Stimulated activated memory B cell treated with anti-CD40 and anti-IgM and Interleukin-4, amounts not matched to agents 10 μg/mL and 1 μg/mL and 100 μg/mL, for 72 hours (primary cell): Measurements from ENCODE around the gene ZBTB40.

ENCODE experiments used
- ATAC-seq: fragments of 150-1000 bp; cut with Tn5 transposase; 2 replicates; pipeline ENCODE4 v1.10.0; 2021
- H3K27ac Mint-ChIP-seq: one replicate; pipeline ENCODE4 v1.8.0; 2022; ENCODE audit warnings: mild to moderate bottlenecking, mixed read lengths
- H3K27me3 Mint-ChIP-seq: one replicate; pipeline ENCODE4 v1.8.0; 2022; ENCODE audit warnings: mixed read lengths
- H3K36me3 Mint-ChIP-seq: one replicate; pipeline ENCODE4 v1.8.0; 2022; ENCODE audit warnings: mixed read lengths
- H3K4me1 Mint-ChIP-seq: one replicate; pipeline ENCODE4 v1.8.0; 2022; ENCODE audit warnings: mixed read lengths
- H3K4me3 Mint-ChIP-seq: one replicate; pipeline ENCODE4 v1.8.0; 2022; ENCODE audit warnings: mild to moderate bottlenecking, moderate library complexity, mixed read lengths
- H3K9me3 Mint-ChIP-seq: one replicate; pipeline ENCODE4 v1.8.0; 2022; ENCODE audit warnings: mixed read lengths

Gene ZBTB40

DNA sequence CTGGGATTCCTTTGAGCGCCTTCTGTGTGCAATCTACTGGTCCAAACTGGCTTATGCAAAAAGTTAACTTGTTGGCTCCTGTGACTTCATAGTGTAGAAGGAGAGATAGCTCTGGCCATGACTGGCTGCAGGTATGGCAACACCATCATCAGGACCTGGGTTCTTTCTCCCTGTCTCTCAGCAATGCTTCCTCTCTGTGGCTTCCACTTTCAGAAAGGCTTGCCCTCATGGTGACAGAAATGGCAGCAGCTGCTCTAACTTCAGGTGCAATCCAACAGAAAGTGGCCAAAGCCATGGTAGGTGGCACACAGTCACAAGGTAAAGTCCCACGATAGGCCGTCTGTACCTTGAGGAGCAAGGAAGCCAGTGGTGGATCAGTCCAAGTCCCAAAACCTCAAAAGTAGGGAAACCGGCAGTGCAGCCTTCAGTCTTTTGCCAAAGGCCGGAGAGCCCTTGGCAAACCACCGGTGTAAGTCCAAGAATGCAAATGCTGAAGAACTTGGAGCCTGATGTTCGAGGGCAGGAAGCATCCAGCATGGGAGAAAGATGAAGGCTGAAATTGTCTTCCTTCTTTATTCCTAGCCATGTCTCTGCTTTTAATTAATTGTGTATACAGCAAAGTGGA is 45.0 kb downstream of the ZBTB40 start:
- no peak overlapping the region for H3K4me3 Mint-ChIP-seq
- no peak overlapping the region for H3K27ac Mint-ChIP-seq
- no peak for ATAC-seq
- H3K4me1 Mint-ChIP-seq, result peaks cover 11% of the 10 kb centered on the region
- no peaks in the 10 kb centered on the region for H3K27me3 Mint-ChIP-seq
- H3K9me3 Mint-ChIP-seq, result no peaks in the 10 kb centered on the region
- H3K36me3 Mint-ChIP-seq, result peaks cover 55% of the 10 kb centered on the region

DNA sequence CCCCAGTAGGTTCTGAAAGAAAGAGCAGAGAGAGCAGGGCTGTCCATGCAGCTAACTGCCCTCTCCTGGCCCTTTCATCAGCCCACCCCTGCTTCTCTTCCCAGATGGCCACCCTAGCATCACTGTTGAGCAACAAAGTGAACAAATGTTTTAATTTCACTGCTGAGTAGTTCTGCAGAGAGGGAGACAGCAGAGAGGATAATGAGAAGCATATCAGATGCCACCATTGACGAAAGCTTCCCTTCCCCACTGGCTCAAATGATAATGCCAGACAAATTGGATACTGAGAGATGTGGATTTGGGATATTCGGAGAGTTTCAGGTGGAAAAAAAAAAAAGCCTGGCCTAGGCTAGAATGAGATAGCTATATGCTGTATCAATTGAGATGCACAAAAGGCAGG is 46.8 kb downstream of the ZBTB40 start:
- H3K4me3 Mint-ChIP-seq, result no peak overlapping the region
- no peaks in the 10 kb centered on the region for H3K9me3 Mint-ChIP-seq
- H3K27ac Mint-ChIP-seq, result no peak overlapping the region
- no peak for ATAC-seq
- H3K27me3 Mint-ChIP-seq, result no peaks in the 10 kb centered on the region
- H3K36me3 Mint-ChIP-seq, result peaks cover 42% of the 10 kb centered on the region
- peaks cover 8% of the 10 kb centered on the region for H3K4me1 Mint-ChIP-seq

DNA sequence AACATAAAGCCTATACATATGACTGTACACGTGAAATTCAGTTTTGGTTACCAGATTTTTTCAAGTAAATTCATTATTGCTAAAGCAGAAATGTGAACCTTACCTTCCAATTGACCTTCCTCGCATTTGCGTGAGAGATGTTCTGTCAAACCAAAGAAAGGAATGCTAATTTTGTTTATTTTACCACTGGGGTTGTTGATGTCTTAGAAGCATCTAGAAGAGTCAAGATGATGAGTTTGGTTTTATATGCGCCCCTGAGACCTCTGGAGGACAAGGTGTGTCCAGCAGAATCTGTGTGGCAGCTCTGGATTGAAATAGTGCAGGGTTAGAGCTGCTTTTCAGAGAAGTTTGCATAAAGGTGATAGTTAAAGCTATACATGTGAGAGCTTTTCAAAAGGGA is 48.4 kb downstream of the ZBTB40 start:
- peak overlapping the region; percentile 11 for H3K27ac Mint-ChIP-seq
- no peaks in the 10 kb centered on the region for H3K9me3 Mint-ChIP-seq
- peaks cover 34% of the 10 kb centered on the region for H3K36me3 Mint-ChIP-seq
- H3K4me3 Mint-ChIP-seq, result no peak overlapping the region
- peaks cover 5% of the 10 kb centered on the region for H3K4me1 Mint-ChIP-seq
- no peak for ATAC-seq
- no peaks in the 10 kb centered on the region for H3K27me3 Mint-ChIP-seq

DNA sequence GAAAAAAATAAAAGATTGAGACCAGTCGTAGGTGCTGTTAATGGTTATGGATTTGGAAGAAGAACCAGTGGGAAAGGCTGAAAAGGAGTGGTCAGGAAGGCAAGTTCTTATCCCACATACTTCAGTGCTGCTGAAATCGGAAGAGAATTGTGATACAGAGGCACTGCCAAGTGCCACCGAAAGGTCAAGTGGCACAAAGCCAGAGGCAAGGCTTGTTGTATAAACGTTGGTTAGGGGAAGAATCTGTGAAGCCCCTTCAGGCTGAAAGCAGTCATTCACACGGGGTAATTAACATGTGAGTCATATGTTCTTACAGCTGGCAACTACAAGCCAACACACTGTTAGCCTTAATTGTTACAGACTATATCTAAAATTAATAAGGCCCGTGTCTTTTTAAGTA is 48.8 kb downstream of the ZBTB40 start:
- peak overlapping the region; percentile 11 for H3K27ac Mint-ChIP-seq
- H3K4me1 Mint-ChIP-seq, result peaks cover 5% of the 10 kb centered on the region
- no peaks in the 10 kb centered on the region for H3K27me3 Mint-ChIP-seq
- H3K9me3 Mint-ChIP-seq, result no peaks in the 10 kb centered on the region
- no peak overlapping the region for H3K4me3 Mint-ChIP-seq
- ATAC-seq, result no peak
- peaks cover 36% of the 10 kb centered on the region for H3K36me3 Mint-ChIP-seq

GRCh38 chr1:22502202-22502601 is 50.6 kb downstream of the ZBTB40 start:
- Mint-ChIP-seq H3K27ac (no peak overlapping the region), H3K9me3 (no peaks in the 10 kb centered on the region)

GRCh38 chr1:22503721-22504410 is 52.2 kb downstream of the ZBTB40 start:
- Mint-ChIP-seq H3K36me3 (peaks cover 59% of the 10 kb centered on the region), H3K4me1 (peaks cover 5% of the 10 kb centered on the region), H3K4me3 (no peak overlapping the region), H3K27me3 (no peaks in the 10 kb centered on the region), H3K27ac (no peak overlapping the region), H3K9me3 (no peaks in the 10 kb centered on the region)
- no peak for ATAC-seq

More at GRCh38 chr1:22502202-22502601, 50.6 kb downstream of the ZBTB40 start:
- Mint-ChIP-seq H3K4me3 (no peak overlapping the region), H3K4me1 (peaks cover 5% of the 10 kb centered on the region), H3K27me3 (no peaks in the 10 kb centered on the region), H3K36me3 (peaks cover 43% of the 10 kb centered on the region)
- no peak for ATAC-seq

- Mint-ChIP-seq H3K36me3 (peaks cover 66% of the 10 kb centered on the region), H3K9me3 (no peaks in the 10 kb centered on the region), H3K27ac (no peak overlapping the region), H3K4me3 (no peak overlapping the region), H3K4me1 (no peaks in the 10 kb centered on the region), H3K27me3 (no peaks in the 10 kb centered on the region)
- ATAC-seq, result no peak
Measured at GRCh38 chr1:22506130-22506692, 54.6 kb downstream of the ZBTB40 start.

- Mint-ChIP-seq H3K36me3 (peaks cover 76% of the 10 kb centered on the region), H3K9me3 (no peaks in the 10 kb centered on the region), H3K27me3 (no peaks in the 10 kb centered on the region), H3K4me3 (no peak overlapping the region), H3K4me1 (no peaks in the 10 kb centered on the region), H3K27ac (no peak overlapping the region)
- ATAC-seq, result no peak
Measured at GRCh38 chr1:22507587-22507986, 55.9 kb downstream of the ZBTB40 start.

DNA sequence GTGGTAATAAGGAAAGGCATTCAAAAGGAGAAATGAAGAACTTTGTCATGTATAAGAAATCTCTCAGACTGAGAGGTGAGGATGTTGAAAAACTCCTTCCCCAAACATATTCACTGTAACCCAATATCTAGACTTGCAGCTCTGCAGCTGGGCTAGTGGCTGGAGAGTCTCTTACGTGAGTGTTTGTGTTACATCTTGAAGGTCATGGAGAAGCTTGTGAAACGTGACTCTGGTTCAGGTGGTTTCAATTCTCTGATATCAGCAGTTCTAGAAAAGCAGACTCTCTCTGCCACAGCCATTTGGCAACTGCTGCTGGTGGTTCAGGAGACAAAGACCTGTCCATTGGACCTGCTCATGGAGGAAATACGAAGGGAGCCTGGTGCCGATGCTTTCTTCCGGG is 56.7 kb downstream of the ZBTB40 start:
- no peak overlapping the region for H3K27ac Mint-ChIP-seq

GRCh38 chr1:22508991-22509390 is 57.3 kb downstream of the ZBTB40 start:
- no peak for ATAC-seq
- H3K36me3 Mint-ChIP-seq, result peaks cover 80% of the 10 kb centered on the region

More for the DNA sequence above, 56.7 kb downstream of the ZBTB40 start:
- H3K9me3 Mint-ChIP-seq, result no peaks in the 10 kb centered on the region
- H3K4me1 Mint-ChIP-seq, result no peaks in the 10 kb centered on the region
- H3K36me3 Mint-ChIP-seq, result peaks cover 82% of the 10 kb centered on the region
- no peaks in the 10 kb centered on the region for H3K27me3 Mint-ChIP-seq
- no peak overlapping the region for H3K4me3 Mint-ChIP-seq
- ATAC-seq, result no peak

GRCh38 chr1:22509815-22510214 is 58.2 kb downstream of the ZBTB40 start:
- Mint-ChIP-seq H3K9me3 (no peaks in the 10 kb centered on the region), H3K4me3 (no peak overlapping the region), H3K27me3 (no peaks in the 10 kb centered on the region), H3K4me1 (no peaks in the 10 kb centered on the region), H3K36me3 (peaks cover 86% of the 10 kb centered on the region), H3K27ac (no peak overlapping the region)
- no peak for ATAC-seq

More at GRCh38 chr1:22508991-22509390, 57.3 kb downstream of the ZBTB40 start:
- Mint-ChIP-seq H3K4me3 (no peak overlapping the region), H3K27ac (no peak overlapping the region), H3K4me1 (no peaks in the 10 kb centered on the region), H3K27me3 (no peaks in the 10 kb centered on the region), H3K9me3 (no peaks in the 10 kb centered on the region)

GRCh38 chr1:22512873-22513272 is 61.2 kb downstream of the ZBTB40 start:
- ATAC-seq, result no peak
- H3K36me3 Mint-ChIP-seq, result peaks cover 90% of the 10 kb centered on the region
- H3K4me3 Mint-ChIP-seq, result no peak overlapping the region
- no peaks in the 10 kb centered on the region for H3K9me3 Mint-ChIP-seq
- no peaks in the 10 kb centered on the region for H3K27me3 Mint-ChIP-seq
- no peak overlapping the region for H3K27ac Mint-ChIP-seq
- H3K4me1 Mint-ChIP-seq, result no peaks in the 10 kb centered on the region

GRCh38 chr1:22516906-22517571 is 65.4 kb downstream of the ZBTB40 start:
- H3K4me1 Mint-ChIP-seq, result no peaks in the 10 kb centered on the region
- no peak overlapping the region for H3K27ac Mint-ChIP-seq
- H3K4me3 Mint-ChIP-seq, result no peak overlapping the region
- ATAC-seq, result no peak
- no peaks in the 10 kb centered on the region for H3K27me3 Mint-ChIP-seq
- H3K9me3 Mint-ChIP-seq, result no peaks in the 10 kb centered on the region
- H3K36me3 Mint-ChIP-seq, result peaks cover 96% of the 10 kb centered on the region

DNA sequence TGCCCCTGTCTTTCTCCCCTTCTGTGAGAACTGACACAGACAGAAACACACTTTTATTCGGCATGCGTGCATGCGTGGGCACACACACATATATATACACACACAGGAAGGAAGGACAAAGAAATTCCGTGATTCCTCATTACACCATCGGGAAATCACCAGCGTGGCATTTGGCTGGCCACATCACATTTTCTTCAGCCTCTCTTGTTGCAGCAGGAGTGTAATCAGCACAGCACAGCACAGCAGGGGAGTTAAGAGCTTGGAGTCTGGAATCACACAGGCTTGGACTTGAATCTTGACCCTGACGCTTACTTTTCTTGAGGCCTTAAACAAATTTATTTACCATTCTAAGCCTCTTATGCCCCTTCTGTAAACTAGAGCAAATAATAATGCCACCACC is 66.3 kb downstream of the ZBTB40 start:
- Mint-ChIP-seq H3K9me3 (no peaks in the 10 kb centered on the region), H3K27ac (no peak overlapping the region), H3K27me3 (no peaks in the 10 kb centered on the region), H3K36me3 (peaks cover 91% of the 10 kb centered on the region), H3K4me3 (no peak overlapping the region), H3K4me1 (no peaks in the 10 kb centered on the region)
- ATAC-seq, result no peak

DNA sequence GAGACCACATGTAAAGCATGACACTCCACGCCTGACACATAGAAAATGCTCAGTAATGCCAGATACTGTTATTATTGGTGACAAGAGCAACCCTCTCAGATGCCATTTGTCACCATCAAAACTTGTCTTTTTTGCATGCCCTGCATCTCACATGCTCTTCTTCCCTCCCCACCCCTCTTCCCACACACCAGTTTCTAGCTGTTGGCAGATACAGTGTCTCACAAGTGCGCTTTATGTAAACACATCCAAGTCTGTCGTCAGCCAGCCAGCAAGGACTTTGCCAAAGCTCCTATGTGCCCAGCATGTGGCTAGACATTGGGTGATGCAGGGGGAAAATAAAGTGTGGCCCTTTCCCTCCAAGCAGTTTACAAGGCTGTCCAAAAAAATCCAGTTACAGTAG is 66.7 kb downstream of the ZBTB40 start:
- Mint-ChIP-seq H3K9me3 (no peaks in the 10 kb centered on the region), H3K36me3 (peaks cover 92% of the 10 kb centered on the region), H3K27me3 (no peaks in the 10 kb centered on the region), H3K27ac (no peak overlapping the region), H3K4me1 (no peaks in the 10 kb centered on the region), H3K4me3 (no peak overlapping the region)
- ATAC-seq, result no peak
